SJCRH30 (cell line): ENCODE data around the gene RAD21L1. TPM values are rescaled to one million over a fixed set of nuclear protein-coding genes. Genes with fewer than 3 reads are reported as not detected.
A peak's percentile ranks its signal among the peaks of the same experiment; 100 is the strongest.

ENCODE experiments used
- DNase-seq, 2 experiments: peaks; one replicate each; pipeline ENCODE4 v3.0.0-alpha.2; 2015 to 2020
- H3K27ac ChIP-seq: fragments of 250-450 bp; sonication (Bioruptor Pico); 2 replicates; pipeline ENCODE4 v1.5.1; 2020; ENCODE audit warnings: mild to moderate bottlenecking, moderate library complexity
- H3K27me3 ChIP-seq: fragments of 250-450 bp; sonication (Bioruptor Pico); 2 replicates; pipeline ENCODE4 v1.5.1; 2020; ENCODE audit warnings: mild to moderate bottlenecking, moderate library complexity
- H3K36me3 ChIP-seq: fragments of 250-450 bp; sonication (Bioruptor Pico); 2 replicates; pipeline ENCODE4 v1.5.1; 2020; ENCODE audit warnings: mild to moderate bottlenecking, moderate library complexity
- H3K4me1 ChIP-seq: fragments of 250-450 bp; sonication (Bioruptor Pico); 2 replicates; pipeline ENCODE4 v1.5.1; 2020; ENCODE audit warnings: mild to moderate bottlenecking, moderate library complexity
- H3K4me3 ChIP-seq: fragments of 250-450 bp; sonication (Bioruptor Pico); 2 replicates; pipeline ENCODE4 v1.5.1; 2020; ENCODE audit warnings: mild to moderate bottlenecking, moderate library complexity
- H3K9me3 ChIP-seq: fragments of 250-450 bp; sonication (Bioruptor Pico); replicated peaks from 2 replicates; pipeline ENCODE4 v1.5.1; 2020; ENCODE audit warnings: mild to moderate bottlenecking, moderate library complexity
- total RNA-seq: library from RNA; depleted of rRNA; stranded (reverse); fragments of >200 nt; shearing (Covaris generic); gene quantifications from 2 replicates; pipeline ENCODE4 v1.2.3, GENCODE V29; 2014; rRNA removed

RAD21L1 gene
- total RNA-seq, 1 experiment from 2014 or later, result not detected

DNA sequence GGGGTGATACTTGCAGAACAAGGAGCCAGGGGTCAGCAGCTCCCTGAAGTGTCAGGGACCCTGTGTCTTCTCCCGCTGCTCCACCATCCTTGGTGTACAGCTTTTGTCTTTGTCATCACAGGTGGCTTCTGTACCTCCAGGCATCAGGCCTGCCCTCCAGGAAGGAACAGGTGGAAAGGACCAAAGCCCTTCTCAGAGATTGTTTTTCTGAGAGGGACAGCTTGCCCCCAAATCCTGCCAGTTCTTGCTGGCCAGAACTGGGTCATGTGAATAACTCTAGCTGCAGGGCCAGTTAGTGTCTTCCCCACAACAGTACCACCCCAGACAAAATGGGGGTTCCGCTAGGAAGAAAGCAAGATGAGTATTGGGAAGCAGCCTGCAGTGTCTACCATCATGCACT, 71.6 kb downstream of the RAD21L1 start:
- Histone ChIP-seq H3K27me3 (no peaks in the 10 kb centered on the region), H3K9me3 (no peaks in the 10 kb centered on the region), H3K4me3 (no peak overlapping the region), H3K36me3 (no peaks in the 10 kb centered on the region), H3K4me1 (peaks cover 10% of the 10 kb centered on the region), H3K27ac (no peak overlapping the region)
- DNase-seq, result no peak

DNA sequence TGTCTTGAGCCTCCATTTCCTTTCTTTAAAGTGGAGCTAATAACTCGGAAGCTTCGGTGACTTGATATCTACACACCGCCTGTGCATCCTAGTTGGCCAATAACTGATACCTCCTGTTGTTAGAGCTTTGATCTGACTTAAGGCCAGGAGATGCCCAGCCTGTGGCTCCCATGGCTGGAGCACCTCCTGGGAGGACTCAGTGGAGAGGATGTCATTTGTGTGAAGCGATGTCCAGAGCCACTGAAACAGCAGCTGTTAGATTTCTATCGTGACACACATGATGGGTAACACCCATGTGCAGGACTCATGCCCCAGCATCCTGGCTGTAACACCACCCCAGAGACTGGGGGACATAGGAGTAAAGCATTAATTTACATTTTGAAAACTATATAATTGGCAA, 72.3 kb downstream of the RAD21L1 start:
- H3K4me3 ChIP-seq, result no peak overlapping the region
- H3K9me3 ChIP-seq, result no peaks in the 10 kb centered on the region
- H3K27ac ChIP-seq, result no peak overlapping the region
- H3K36me3 ChIP-seq, result no peaks in the 10 kb centered on the region
- no peaks in the 10 kb centered on the region for H3K27me3 ChIP-seq
- peaks cover 4% of the 10 kb centered on the region; the same call in 1 of the 2 replicates for H3K4me1 ChIP-seq
- no peak for DNase-seq

DNA sequence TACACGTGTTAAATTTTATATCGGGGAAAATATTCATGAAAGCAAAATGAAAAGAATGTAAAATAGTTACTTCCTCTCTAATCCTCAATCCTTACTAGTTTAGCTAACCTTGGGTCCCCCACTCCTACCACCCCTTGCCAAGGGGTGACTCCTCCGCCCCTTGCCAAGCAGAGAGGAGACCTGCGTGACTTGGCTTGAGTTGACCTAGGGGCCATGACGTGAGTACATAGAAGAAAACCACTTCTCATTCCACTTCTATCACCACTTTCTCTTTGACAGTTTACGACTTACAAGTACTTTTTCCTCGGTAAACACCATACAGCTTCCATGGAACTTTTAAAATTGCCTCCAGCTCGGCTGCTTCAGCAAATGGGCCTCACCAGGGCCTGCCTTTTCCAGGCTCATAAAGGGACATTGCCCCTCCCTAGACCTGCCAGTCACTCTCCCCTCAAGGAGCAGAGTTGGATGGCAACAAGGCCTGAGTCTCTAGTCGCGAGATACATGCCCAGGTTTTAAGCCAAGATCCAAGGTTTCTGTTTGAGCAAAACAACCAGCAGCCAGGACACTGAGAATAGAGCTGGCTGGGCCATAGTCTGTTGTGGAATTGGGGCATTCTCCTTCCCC, 73.2 kb downstream of the RAD21L1 start:
- H3K4me1 ChIP-seq, result peaks cover 4% of the 10 kb centered on the region; the same call in 1 of the 2 replicates
- H3K27me3 ChIP-seq, result no peaks in the 10 kb centered on the region
- no peaks in the 10 kb centered on the region for H3K9me3 ChIP-seq
- no peak overlapping the region for H3K27ac ChIP-seq
- H3K4me3 ChIP-seq, result no peak overlapping the region
- no peaks in the 10 kb centered on the region for H3K36me3 ChIP-seq
- DNase-seq, result no peak

DNA sequence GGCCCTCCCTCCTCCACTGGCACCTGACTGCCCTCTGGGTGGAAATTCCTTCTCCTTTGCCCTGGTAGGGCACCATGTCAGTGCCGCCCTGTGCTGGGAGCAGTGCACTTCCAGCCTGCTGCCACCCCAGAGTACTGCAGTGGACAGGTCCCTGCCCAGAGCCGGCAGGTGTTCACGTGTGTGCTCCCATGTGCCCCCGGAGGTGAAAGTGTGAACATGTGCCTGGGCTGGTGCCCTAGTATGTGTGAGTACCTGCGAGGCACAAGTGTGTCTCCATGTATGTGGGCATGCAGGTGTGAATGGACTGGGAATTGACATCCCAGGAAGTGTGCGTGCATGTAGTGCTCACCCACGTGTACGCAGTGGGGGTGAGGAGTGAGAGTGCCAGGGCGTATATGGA, 73.7 kb downstream of the RAD21L1 start:
- Histone ChIP-seq H3K27ac (no peak overlapping the region), H3K27me3 (no peaks in the 10 kb centered on the region), H3K36me3 (no peaks in the 10 kb centered on the region), H3K9me3 (no peaks in the 10 kb centered on the region), H3K4me3 (no peak overlapping the region), H3K4me1 (peaks cover 4% of the 10 kb centered on the region; the same call in 1 of the 2 replicates)
- DNase-seq, result no peak

DNA sequence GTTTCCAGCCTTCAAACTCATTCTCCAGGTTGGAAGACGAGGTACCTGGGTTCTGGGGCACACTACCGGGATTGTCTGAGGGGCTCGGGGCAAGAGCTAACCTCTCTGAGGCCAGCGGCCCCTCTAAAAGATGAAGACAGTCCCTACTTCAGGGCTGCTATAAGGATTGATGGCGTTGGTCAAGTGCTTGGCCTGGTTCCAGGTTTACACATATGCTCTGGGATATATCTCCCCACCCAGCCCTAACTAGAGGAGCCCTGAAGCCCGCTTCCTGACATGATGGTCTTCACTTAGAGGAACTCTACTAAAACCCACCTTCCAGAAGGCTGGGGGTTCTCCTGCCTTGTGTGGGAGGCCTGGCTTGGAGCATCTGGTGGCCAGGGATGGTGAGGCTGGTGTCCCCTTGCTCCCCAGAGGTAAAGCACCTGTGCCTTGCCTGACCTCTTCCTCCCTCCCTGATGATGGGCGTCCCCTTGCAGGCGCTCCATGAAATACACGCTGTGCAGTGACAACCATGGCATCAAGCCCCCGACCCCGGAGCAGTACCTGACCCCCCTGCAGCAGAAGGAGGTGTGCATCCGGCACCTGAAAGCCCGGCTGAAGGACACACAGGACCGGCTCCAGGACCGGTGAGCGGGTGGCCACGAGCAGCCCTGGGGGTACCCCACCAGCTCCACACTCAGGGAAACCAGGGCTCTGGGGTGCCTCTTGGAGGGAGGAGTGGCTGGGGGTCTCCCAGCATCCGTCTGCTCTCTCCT, 74.4 kb downstream of the RAD21L1 start:
- H3K4me3 ChIP-seq, result no peak overlapping the region
- no peaks in the 10 kb centered on the region for H3K36me3 ChIP-seq
- H3K4me1 ChIP-seq, result peaks cover 4% of the 10 kb centered on the region; the same call in 1 of the 2 replicates
- no peak for DNase-seq
- no peaks in the 10 kb centered on the region for H3K9me3 ChIP-seq
- H3K27me3 ChIP-seq, result no peaks in the 10 kb centered on the region
- H3K27ac ChIP-seq, result no peak overlapping the region

DNA sequence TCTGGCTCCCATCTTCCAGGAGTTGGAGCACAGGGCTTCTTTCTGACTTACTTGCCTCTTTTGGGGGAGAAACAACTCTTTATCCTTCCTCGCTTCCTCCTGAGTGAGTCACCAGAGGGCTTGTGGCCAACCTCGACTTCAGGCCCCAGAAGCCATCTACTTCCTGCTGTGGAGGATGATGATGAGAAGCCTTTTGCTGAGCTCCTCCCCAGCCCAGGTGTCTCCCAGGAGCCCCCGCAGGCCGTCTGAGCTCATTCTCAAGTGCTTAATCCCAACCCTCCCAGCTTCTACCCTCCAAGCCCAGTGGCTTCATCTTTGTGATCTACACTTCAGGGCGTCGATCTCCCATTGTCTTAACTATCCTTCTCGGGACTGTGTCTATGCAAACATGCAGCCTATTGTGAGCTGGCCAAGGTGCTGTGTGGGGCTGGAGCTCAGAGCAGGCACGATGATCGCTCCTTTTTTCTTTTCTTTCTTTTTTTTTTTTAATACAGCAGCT, 75.2 kb downstream of the RAD21L1 start:
- Histone ChIP-seq H3K9me3 (no peaks in the 10 kb centered on the region), H3K4me3 (no peak overlapping the region), H3K36me3 (no peaks in the 10 kb centered on the region), H3K4me1 (peaks cover 4% of the 10 kb centered on the region; the same call in 1 of the 2 replicates), H3K27me3 (no peaks in the 10 kb centered on the region), H3K27ac (no peak overlapping the region)
- no peak for DNase-seq

DNA sequence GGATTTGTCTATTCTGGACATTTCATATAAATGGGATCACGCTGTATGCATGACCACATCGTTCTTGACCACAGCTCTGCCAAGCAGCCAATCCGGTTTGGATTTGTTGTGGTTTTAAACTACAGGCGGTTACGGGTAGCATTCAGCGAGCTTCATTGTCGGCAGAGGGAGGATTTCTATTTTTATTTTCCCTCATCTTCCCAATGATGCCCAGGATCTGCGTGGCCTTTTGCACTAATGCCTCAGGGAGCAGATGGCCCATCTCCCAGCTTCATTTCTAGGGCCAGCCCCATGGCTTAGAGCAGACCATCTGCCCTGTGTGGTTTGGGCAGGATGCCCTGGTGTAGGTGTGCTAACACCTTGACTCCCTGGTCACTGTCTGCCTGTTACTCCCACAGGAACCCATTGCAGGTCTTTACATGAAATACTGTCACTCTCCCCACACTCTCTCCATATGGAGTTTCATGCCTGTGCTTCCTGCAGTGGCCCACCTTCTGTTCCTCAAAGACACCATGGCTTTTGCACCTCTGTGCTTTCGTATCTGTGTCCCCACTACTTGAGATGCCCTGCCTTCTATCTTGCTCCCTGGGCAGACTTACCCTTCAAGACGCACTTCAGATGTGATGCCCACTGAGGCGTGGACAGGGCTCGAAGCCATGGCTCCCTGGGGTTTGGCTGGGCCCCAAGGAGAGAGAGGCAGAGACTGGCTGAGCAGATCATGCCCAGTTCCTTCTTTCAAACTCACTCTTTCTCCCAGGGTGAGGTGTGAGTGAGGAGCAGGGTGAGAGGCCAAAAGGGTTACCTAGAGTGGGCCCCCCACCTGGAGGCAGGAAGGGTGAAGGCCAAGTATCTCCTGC, 77.1 kb downstream of the RAD21L1 start:
- no peaks in the 10 kb centered on the region for H3K27me3 ChIP-seq
- H3K4me3 ChIP-seq, result no peak overlapping the region
- no peak overlapping the region for H3K27ac ChIP-seq
- no peaks in the 10 kb centered on the region for H3K36me3 ChIP-seq
- peaks cover 4% of the 10 kb centered on the region; the same call in 1 of the 2 replicates for H3K4me1 ChIP-seq
- H3K9me3 ChIP-seq, result no peaks in the 10 kb centered on the region
- peak; percentile 54 to 66 for DNase-seq

DNA sequence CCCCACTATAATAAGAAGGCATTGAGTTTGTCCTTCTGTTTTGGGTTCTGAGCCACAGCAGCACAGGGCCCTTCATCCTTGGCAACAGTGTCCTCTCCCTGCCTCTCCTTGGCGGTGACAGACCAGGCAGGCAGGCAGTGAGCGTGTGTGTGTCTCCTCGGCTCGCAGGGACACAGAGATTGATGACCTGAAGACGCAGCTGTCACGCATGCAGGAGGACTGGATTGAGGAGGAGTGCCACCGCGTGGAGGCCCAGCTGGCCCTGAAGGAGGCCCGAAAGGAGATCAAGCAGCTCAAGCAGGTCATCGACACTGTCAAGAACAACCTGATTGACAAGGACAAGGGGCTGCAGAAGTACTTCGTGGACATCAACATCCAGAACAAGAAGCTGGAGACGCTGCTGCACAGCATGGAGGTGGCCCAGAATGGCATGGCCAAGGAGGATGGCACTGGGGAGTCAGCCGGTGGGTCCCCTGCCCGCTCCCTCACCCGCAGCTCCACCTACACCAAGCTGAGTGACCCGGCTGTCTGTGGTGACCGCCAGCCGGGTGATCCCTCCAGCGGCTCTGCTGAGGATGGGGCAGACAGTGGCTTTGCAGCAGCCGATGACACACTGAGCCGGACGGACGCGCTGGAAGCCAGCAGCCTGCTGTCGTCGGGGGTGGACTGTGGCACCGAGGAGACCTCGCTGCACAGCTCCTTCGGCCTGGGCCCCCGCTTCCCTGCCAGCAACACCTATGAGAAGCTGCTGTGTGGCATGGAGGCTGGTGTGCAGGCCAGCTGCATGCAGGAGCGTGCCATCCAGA, 79.1 kb downstream of the RAD21L1 start:
- Histone ChIP-seq H3K9me3 (no peaks in the 10 kb centered on the region), H3K4me1 (peaks cover 4% of the 10 kb centered on the region; the same call in 1 of the 2 replicates), H3K27ac (no peak overlapping the region), H3K36me3 (no peaks in the 10 kb centered on the region), H3K4me3 (no peak overlapping the region), H3K27me3 (no peaks in the 10 kb centered on the region)
- DNase-seq, result no peak

Other genes with a start within 250 kb of the RAD21L1 start
- not detected in 2 replicates for gene RSPO4, start 223.7 kb upstream of the RAD21L1 start, total RNA-seq
- 49.8 and 52.2 TPM in 2 replicates for gene PSMF1, start 107.4 kb upstream of the RAD21L1 start, total RNA-seq
- gene TMEM74B, start 41.1 kb upstream of the RAD21L1 start, total RNA-seq, result not detected in 2 replicates
- not detected in 2 replicates for gene C20orf202, start 22.6 kb upstream of the RAD21L1 start, total RNA-seq
- gene SNPH, start 40.2 kb downstream of the RAD21L1 start, total RNA-seq, result 2.9 and 3.0 TPM in 2 replicates
- 0.71 TPM in 2 replicates for gene SDCBP2, start 103.1 kb downstream of the RAD21L1 start, total RNA-seq
- gene FKBP1A, start 167.0 kb downstream of the RAD21L1 start, total RNA-seq, result 112 and 127 TPM in 2 replicates
- 46.2 and 47.8 TPM in 2 replicates for gene NSFL1C, start 240.8 kb downstream of the RAD21L1 start, total RNA-seq